T-helper 1 cell treated with Interleukin-12 subunit alpha and Interleukin-12 subunit beta and Interleukin-4 antibody, amounts not matched to agents 30 μg/mL and 1 μg/mL, for 36 hours (primary cell): ENCODE results near the gene XIRP2.

Experiments used
- H3K27ac Mint-ChIP-seq: one replicate; pipeline ENCODE4 v1.8.0; 2021; ENCODE audit warnings: mild to moderate bottlenecking, mixed read lengths
- H3K27me3 Mint-ChIP-seq: one replicate; pipeline ENCODE4 v1.8.0; 2021; ENCODE audit warnings: low read depth, mixed read lengths
- H3K36me3 Mint-ChIP-seq: one replicate; pipeline ENCODE4 v1.8.0; 2021; ENCODE audit warnings: low read depth, mixed read lengths
- H3K4me1 Mint-ChIP-seq: one replicate; pipeline ENCODE4 v1.8.0; 2021; ENCODE audit warnings: low read depth, mixed read lengths
- H3K4me3 Mint-ChIP-seq: one replicate; pipeline ENCODE4 v1.8.0; 2021; ENCODE audit warnings: mild to moderate bottlenecking, moderate library complexity, mixed read lengths
- H3K9me3 Mint-ChIP-seq: one replicate; pipeline ENCODE4 v1.8.0; 2021; ENCODE audit warnings: mixed read lengths

The XIRP2 gene, protein sequence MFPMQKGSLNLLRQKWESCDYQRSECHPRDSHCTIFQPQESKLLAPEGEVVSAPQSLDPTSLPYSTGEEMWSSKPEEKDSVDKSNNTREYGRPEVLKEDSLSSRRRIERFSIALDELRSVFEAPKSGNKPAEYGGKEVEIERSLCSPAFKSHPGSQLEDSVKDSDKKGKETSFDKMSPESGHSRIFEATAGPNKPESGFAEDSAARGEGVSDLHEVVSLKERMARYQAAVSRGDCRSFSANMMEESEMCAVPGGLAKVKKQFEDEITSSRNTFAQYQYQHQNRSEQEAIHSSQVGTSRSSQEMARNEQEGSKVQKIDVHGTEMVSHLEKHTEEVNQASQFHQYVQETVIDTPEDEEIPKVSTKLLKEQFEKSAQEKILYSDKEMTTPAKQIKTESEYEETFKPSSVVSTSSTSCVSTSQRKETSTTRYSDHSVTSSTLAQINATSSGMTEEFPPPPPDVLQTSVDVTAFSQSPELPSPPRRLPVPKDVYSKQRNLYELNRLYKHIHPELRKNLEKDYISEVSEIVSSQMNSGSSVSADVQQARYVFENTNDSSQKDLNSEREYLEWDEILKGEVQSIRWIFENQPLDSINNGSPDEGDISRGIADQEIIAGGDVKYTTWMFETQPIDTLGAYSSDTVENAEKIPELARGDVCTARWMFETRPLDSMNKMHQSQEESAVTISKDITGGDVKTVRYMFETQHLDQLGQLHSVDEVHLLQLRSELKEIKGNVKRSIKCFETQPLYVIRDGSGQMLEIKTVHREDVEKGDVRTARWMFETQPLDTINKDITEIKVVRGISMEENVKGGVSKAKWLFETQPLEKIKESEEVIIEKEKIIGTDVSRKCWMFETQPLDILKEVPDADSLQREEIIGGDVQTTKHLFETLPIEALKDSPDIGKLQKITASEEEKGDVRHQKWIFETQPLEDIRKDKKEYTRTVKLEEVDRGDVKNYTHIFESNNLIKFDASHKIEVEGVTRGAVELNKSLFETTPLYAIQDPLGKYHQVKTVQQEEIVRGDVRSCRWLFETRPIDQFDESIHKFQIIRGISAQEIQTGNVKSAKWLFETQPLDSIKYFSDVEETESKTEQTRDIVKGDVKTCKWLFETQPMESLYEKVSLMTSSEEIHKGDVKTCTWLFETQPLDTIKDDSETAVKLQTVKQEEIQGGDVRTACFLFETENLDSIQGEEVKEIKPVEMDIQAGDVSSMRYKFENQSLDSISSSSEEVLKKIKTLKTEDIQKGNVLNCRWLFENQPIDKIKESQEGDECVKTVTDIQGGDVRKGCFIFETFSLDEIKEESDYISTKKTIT (N-terminal part only)

DNA sequence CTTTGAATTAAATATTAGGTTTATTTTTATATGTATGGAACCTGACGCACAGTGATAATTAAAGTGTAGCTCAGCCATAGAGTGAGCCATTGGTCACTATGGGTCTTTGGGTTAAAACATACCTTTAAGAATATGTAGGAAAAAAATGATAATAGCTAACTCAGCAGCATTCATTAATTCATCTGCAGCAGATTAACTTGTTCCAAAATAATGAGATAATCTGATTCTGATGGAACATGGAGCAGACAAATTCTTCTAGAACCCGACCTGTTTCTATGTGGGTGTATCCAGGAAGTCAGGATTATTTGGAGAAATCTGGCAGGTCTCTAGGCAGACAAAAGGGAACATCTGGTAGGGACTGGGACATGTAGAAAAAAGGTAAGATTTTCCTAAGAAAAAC lies at the start of gene XIRP2:
Gene XIRP2 (plus strand): TSS at position 301 of the 400 bp plus-strand sequence. CDS start 15,003 bp downstream, outside the sequence.
- no peaks in the 10 kb centered on the region for H3K36me3 Mint-ChIP-seq
- no peaks in the 10 kb centered on the region for H3K27me3 Mint-ChIP-seq
- no peak within 1 kb of the TSS for H3K4me3 Mint-ChIP-seq
- H3K27ac Mint-ChIP-seq = no peak within 1 kb of the TSS
- no peaks in the 10 kb centered on the region for H3K4me1 Mint-ChIP-seq
- no peaks in the 10 kb centered on the region for H3K9me3 Mint-ChIP-seq

DNA sequence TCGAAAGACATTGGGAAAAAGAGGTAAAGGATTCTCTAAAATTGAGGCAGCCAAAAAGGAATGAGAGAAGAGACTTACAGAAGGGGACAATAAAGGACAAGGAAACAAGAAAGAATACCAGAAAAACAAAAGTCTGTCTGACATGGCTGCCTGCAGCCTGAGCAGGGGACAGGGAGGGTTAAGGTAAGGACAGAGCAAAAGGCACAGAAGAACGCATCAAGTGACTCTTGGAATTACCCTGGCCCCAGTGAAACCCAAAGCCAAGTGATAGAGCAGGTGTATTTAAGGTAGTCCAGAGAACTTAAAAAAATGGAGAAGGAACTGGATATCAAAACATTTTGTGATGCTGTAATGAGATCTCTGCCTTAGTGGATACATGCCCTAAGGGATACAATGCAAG lies 47.1 kb upstream of the XIRP2 start:
- no peak overlapping the region for H3K4me3 Mint-ChIP-seq
- no peak overlapping the region for H3K27ac Mint-ChIP-seq
- H3K36me3 Mint-ChIP-seq = no peaks in the 10 kb centered on the region
- no peaks in the 10 kb centered on the region for H3K27me3 Mint-ChIP-seq
- no peaks in the 10 kb centered on the region for H3K4me1 Mint-ChIP-seq
- H3K9me3 Mint-ChIP-seq = no peaks in the 10 kb centered on the region

DNA sequence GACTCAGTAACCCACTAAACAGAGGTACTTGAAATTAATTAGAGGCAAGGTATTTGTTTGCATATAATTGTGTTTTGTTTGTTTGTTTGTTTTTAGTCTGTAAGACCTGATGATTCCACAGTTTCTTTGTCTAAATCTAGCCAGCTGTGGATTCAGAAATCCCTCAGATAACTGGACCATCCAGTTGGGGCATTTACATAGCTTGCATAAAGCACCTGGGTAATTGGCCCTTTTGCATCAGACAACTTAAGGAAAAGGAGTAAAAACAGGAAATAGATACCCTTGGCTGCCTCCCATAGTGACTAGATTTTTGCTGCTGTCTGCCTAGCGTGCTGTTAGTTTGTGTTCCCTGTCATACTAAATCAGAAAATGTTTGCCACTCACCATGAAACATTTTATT lies 46.6 kb upstream of the XIRP2 start:
- Mint-ChIP-seq H3K27me3 (no peaks in the 10 kb centered on the region), H3K9me3 (no peaks in the 10 kb centered on the region), H3K4me3 (no peak overlapping the region), H3K27ac (no peak overlapping the region), H3K4me1 (no peaks in the 10 kb centered on the region), H3K36me3 (no peaks in the 10 kb centered on the region)

DNA sequence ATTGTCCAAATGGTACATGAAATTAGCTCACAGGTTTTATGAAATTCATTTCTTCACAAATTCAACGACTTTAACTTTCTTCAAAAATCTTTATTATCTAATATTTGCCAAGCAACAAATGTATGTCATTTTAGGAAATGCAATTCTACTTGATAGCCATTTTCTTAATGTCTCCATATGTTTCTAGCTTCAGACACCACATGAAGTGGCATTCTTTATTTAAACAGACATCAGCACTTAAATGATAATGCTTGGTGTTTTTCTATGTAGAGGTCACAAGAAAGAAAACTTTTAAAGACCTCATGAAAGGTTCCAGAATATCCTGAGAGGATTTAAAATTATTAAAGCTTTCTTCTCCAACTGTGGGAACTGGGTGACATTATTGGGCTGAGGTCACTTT lies 44.2 kb upstream of the XIRP2 start:
- no peak overlapping the region for H3K27ac Mint-ChIP-seq
- H3K4me1 Mint-ChIP-seq = no peaks in the 10 kb centered on the region
- no peak overlapping the region for H3K4me3 Mint-ChIP-seq
- no peaks in the 10 kb centered on the region for H3K27me3 Mint-ChIP-seq
- no peaks in the 10 kb centered on the region for H3K36me3 Mint-ChIP-seq
- H3K9me3 Mint-ChIP-seq = peaks cover 5% of the 10 kb centered on the region

DNA sequence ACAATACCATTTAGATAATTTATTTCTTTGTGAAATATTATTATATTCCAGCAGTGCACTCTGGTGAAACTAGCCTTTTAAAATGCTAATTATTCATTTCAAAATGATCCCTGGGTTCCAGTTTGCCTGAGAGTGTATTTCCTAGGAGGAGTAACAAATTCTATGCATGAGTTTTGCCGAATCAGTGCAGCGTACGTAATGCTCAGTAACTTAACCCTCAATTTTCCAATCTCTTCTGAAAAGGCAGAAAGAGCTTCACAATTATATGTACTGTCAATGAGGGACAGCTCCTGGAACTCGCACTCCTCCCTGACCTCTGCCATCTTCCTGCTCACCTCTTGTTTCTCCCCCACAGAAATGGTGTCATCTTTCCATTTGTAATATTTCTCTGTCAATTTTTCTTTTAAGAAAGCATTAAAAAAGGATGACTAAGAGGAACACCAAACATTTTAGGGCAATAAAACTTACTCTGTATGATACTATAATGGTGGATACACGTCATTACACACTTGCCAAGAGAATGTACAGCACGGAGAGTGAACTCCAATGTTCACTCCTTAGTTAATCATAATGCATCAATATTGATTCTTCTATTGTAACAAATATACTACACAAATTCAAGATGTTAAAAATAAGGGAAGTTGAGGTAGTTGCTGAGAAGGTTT lies 25.7 kb upstream of the XIRP2 start:
- Mint-ChIP-seq H3K4me3 (no peak overlapping the region), H3K36me3 (no peaks in the 10 kb centered on the region)

DNA sequence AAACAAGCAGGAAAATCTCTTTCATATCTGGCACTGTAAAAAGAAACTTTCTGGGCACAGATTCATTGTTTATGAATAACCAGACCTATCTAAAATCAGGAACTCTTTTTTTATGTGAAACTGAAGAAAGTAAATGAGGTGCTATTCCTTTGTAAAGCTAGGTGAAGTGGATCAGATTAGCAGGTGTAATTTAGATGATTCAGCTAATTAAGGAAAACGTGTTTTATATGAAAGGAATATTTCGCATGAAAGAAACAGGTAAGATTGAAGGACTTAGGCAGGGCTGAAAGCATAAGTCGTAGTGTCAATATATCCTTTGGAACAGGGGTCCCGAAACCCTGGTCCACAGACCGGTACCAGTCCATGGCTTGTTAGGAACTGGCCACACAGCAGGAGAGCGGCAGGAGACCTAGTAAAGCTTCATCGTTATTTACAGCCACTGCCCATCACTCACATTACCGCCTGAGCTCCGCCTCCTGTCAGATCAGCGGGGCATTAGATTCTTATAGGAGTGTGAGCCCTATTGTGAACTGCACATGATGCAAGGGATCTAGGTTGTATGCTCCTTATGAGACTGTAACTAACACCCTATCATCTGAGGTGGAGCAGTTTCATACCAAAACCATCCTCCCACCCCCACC lies 20.3 kb upstream of the XIRP2 start:
- H3K4me3 Mint-ChIP-seq = no peak overlapping the region
- no peaks in the 10 kb centered on the region for H3K36me3 Mint-ChIP-seq
- H3K4me1 Mint-ChIP-seq = no peaks in the 10 kb centered on the region
- H3K27me3 Mint-ChIP-seq = no peaks in the 10 kb centered on the region
- H3K27ac Mint-ChIP-seq = no peak overlapping the region
- no peaks in the 10 kb centered on the region for H3K9me3 Mint-ChIP-seq

More for the DNA sequence above, 25.7 kb upstream of the XIRP2 start:
- Mint-ChIP-seq H3K27me3 (no peaks in the 10 kb centered on the region), H3K4me1 (no peaks in the 10 kb centered on the region), H3K27ac (no peak overlapping the region), H3K9me3 (no peaks in the 10 kb centered on the region)

DNA sequence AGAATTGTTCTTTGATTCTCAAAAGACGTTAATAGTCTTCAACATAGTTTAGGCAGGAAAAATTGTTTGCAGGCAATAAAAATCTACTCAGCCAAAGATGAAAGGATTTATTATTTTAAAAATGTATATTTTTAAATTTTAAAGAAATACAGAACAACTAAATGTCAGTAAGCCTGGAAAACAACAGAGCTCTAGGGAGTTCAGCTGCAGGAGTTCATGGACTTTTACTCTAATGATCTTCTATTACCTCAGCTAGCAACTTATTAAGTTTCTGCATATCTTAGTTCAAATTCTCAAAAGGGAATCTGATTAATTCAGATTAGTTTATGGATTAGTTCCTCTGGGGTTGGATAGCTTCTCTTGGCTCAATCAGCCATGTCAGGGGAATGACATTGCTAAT lies 17.9 kb upstream of the XIRP2 start:
- H3K4me3 Mint-ChIP-seq = no peak overlapping the region
- no peaks in the 10 kb centered on the region for H3K4me1 Mint-ChIP-seq
- no peaks in the 10 kb centered on the region for H3K36me3 Mint-ChIP-seq
- H3K9me3 Mint-ChIP-seq = no peaks in the 10 kb centered on the region
- H3K27ac Mint-ChIP-seq = no peak overlapping the region
- no peaks in the 10 kb centered on the region for H3K27me3 Mint-ChIP-seq

DNA sequence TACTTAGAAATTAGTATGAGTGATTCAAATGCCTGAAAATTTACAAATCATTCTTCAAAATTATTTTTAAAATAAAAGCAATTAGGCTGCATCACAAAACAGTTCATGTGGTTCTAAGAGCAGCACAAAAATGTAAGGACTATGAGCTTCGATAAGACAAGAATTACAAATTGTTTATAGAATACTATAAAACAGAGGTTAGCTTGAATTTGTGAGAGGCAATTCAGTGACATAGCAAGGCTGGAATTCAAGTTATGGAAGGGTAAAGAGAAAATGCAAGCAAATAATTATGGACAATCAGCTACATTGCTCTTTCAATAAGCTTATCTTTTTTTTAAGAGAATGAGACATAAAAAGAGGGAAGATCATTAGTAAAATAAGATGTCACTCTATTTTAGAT lies 7.1 kb upstream of the XIRP2 start:
- no peak overlapping the region for H3K4me3 Mint-ChIP-seq
- no peaks in the 10 kb centered on the region for H3K27me3 Mint-ChIP-seq
- H3K9me3 Mint-ChIP-seq = no peaks in the 10 kb centered on the region
- H3K4me1 Mint-ChIP-seq = no peaks in the 10 kb centered on the region
- H3K36me3 Mint-ChIP-seq = no peaks in the 10 kb centered on the region
- no peak overlapping the region for H3K27ac Mint-ChIP-seq

DNA sequence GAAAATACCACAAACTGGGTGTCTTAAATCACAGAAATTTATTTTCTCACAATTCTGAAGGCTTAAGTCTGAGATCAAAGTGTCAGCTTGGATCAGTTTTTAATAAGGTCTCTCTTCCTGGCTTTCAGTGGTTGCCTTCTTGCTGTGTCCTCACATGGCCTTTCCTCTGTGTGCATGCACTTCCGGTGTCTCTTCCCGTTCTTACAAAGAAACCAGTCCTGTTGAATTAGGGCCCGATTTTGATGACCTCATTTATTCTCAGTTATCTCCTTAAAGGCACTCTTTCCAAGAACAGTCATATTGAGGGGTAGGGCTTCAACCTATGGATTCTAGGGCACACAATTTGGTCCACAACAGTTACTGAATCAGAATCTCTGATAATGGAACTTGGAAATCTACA lies 5.4 kb upstream of the XIRP2 start:
- Mint-ChIP-seq H3K27ac (no peak overlapping the region), H3K4me3 (no peak overlapping the region), H3K36me3 (no peaks in the 10 kb centered on the region), H3K4me1 (no peaks in the 10 kb centered on the region), H3K27me3 (no peaks in the 10 kb centered on the region), H3K9me3 (no peaks in the 10 kb centered on the region)

DNA sequence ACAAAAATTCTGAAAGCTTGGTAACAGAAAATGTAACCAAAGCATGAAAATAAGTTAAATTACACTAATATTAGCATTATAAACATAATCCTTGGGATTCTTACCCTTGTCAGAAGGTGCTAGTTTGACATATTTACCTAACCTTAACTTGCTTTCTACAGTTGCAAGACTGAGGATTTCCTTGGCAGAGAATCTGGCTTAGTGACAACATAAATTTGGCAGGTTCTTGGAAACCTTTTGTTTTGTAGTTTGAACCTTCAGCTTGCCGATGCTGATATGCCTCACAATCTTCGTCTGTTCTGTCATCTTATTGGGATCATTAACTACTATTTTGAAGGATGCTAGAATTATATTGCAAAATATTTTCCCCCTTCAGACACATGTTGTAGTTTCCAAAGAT lies 3.4 kb downstream of the XIRP2 start:
- Mint-ChIP-seq H3K27ac (no peak overlapping the region), H3K36me3 (no peaks in the 10 kb centered on the region), H3K9me3 (no peaks in the 10 kb centered on the region), H3K4me1 (no peaks in the 10 kb centered on the region), H3K4me3 (no peak overlapping the region), H3K27me3 (no peaks in the 10 kb centered on the region)

DNA sequence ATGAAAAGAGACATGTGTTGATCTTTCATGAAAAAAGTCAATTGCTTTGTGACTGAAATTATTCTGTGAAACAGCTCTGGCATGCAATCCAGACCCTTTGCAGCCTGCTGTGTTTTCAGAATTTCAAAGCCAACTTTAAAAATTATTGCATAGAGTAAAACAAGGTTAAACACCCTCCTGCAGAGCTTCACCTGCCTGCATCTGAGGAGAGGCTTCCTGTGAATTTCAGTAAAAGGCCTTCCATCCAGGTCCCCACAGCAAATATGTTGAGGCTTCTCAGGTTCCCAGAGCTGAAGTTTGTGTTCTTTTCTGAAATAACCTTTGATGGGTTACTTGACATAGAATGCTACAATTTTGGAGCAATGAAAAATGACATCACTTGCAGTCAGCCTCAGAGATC lies 4.1 kb downstream of the XIRP2 start:
- Mint-ChIP-seq H3K27ac (no peak overlapping the region), H3K27me3 (no peaks in the 10 kb centered on the region), H3K4me3 (no peak overlapping the region), H3K9me3 (no peaks in the 10 kb centered on the region), H3K4me1 (no peaks in the 10 kb centered on the region), H3K36me3 (no peaks in the 10 kb centered on the region)

DNA sequence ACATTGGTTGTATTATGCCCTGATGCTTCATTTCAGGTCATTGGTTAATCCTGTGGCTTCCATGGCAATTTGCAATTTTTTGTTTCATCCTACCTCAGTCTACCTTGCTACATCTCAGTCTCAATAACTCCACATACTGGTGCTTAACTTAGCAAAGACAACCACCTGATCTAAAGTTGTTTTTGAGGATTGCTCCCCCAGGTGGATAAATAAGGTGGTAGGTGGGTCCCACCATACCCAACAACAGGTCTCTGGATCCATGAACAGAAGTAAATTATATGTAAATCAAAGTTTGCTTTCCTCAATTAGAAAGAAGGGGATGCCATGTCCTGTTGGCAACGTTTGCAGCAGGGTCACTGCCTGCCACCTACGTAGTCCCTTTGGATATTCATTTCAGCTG lies 7.0 kb downstream of the XIRP2 start:
- no peaks in the 10 kb centered on the region for H3K9me3 Mint-ChIP-seq
- H3K4me3 Mint-ChIP-seq = no peak overlapping the region
- no peaks in the 10 kb centered on the region for H3K4me1 Mint-ChIP-seq
- H3K27ac Mint-ChIP-seq = no peak overlapping the region
- no peaks in the 10 kb centered on the region for H3K27me3 Mint-ChIP-seq
- no peaks in the 10 kb centered on the region for H3K36me3 Mint-ChIP-seq

DNA sequence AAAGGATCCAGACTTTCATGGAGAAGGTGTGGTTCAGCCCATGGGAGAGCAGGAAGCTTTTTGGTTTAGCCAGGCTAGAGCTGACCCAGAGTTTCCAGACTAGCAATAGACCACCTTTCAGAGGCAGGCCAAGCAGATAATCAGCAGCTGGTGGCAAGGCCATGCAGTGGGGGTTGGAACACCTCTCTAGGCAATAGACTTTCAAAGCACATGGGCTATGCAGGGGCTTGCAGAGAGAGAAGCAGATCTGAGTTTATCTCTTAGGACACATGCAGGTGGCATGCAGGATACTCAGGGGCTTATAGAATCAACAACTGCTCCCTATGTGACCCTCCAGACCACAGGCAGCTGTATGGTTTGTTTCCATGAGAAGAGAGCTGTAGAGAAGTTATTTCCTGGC lies 9.4 kb downstream of the XIRP2 start:
- Mint-ChIP-seq H3K27ac (no peak overlapping the region), H3K4me3 (no peak overlapping the region), H3K9me3 (no peaks in the 10 kb centered on the region), H3K36me3 (no peaks in the 10 kb centered on the region), H3K4me1 (no peaks in the 10 kb centered on the region), H3K27me3 (no peaks in the 10 kb centered on the region)

DNA sequence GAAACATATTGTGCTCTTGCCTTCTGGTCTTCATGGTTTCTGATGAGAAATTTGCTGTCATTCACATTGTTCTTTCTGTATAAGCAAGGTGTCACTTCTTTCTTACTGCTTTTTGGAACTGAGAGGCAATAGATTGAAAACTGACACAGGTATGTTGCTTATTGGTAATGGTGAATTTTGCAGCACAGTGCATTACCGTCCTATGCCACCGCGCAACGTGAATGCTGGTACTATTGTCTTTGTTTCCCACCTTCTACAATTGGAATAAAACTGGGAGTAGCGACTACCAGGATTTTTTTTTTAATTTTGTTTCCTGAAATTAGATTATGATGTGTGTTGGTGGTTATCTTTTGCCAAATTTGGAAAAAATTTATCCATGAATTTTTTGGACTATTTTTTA lies 11.4 kb downstream of the XIRP2 start:
- H3K27me3 Mint-ChIP-seq = no peaks in the 10 kb centered on the region
- H3K27ac Mint-ChIP-seq = no peak overlapping the region
- no peaks in the 10 kb centered on the region for H3K9me3 Mint-ChIP-seq
- no peak overlapping the region for H3K4me3 Mint-ChIP-seq
- no peaks in the 10 kb centered on the region for H3K4me1 Mint-ChIP-seq
- no peaks in the 10 kb centered on the region for H3K36me3 Mint-ChIP-seq
